ENCODE data around the gene SFMBT1. TPM values are rescaled to one million over a fixed set of nuclear protein-coding genes. Genes with fewer than 3 reads are reported as not detected.

SFMBT1 gene
- total RNA-seq, 2 donors from 2014 or later: 6.9 to 17.6 TPM

- ATAC-seq (peak; percentile 54), DNase-seq (peak in 3 of 4 donors; percentile 47 to 52 (median 50))
- H3K4me1 ChIP-seq: peaks cover 38% of the 10 kb centered on the region
- no peaks in the 10 kb centered on the region for H3K27me3 ChIP-seq
- H3K36me3 ChIP-seq (replicated peaks in 1 of 2; ENCODE audit: insufficient read depth in 1 of 2, low read depth in 2 of 2): peaks cover 0 to 9% of the 10 kb centered on the region in 2 donors
- peak overlapping the region in 2 of 4 donors; percentile 33 to 34 for H3K27ac ChIP-seq
- 45 to 53% methylated on average over 2 to 6 of the region's 6 CpGs for WGBS, 2 donors
- no peaks in the 10 kb centered on the region for H3K9me3 ChIP-seq
- no peak overlapping the region for H3K4me3 ChIP-seq
- TF ChIP-seq CTCF (IDR thresholded peaks at IDR 0.05) (no peak), POLR2A (IDR thresholded peaks at IDR 0.05) (no peak)
- intact Hi-C loops (cut with DNase I): no loop called here
Observed at GRCh38 chr3:53089511-53089910, 43.6 kb upstream of the SFMBT1 start.

GRCh38 chr3:53085476-53085875, 39.6 kb upstream of the SFMBT1 start:
- Histone ChIP-seq H3K36me3 (replicated peaks in 1 of 2; ENCODE audit: insufficient read depth in 1 of 2, low read depth in 2 of 2) (no peaks in the 10 kb centered on the region), H3K4me1 (peaks cover 36% of the 10 kb centered on the region), H3K4me3 (no peak overlapping the region), H3K27me3 (no peaks in the 10 kb centered on the region), H3K9me3 (no peaks in the 10 kb centered on the region), H3K27ac (peak overlapping the region in 2 of 4 donors; percentile 57 to 60)
- TF ChIP-seq CTCF (IDR thresholded peaks at IDR 0.05): no peak
- TF ChIP-seq POLR2A (IDR thresholded peaks at IDR 0.05): no peak
- DNase-seq (no peak), ATAC-seq (no peak)
- 76 to 81% methylated on average over 10 of the region's 10 CpGs for WGBS, 2 donors
- intact Hi-C loops (cut with DNase I): no loop called here

GRCh38 chr3:53084310-53085001, 38.6 kb upstream of the SFMBT1 start:
- peak in 3 of 4 donors; percentile 49 for DNase-seq
- no peaks in the 10 kb centered on the region for H3K27me3 ChIP-seq
- WGBS, 2 donors: 43 to 60% methylated on average over 11 to 12 of the region's 12 CpGs
- intact Hi-C loops (cut with DNase I): no loop called here
- no peaks in the 10 kb centered on the region for H3K9me3 ChIP-seq
- ATAC-seq: peak; percentile 54
- H3K4me3 ChIP-seq: no peak overlapping the region
- TF ChIP-seq CTCF (IDR thresholded peaks at IDR 0.05) (no peak), POLR2A (IDR thresholded peaks at IDR 0.05) (no peak)
- peak overlapping the region in 3 of 4 donors; percentile 50 to 60 (median 57) for H3K27ac ChIP-seq
- H3K36me3 ChIP-seq (replicated peaks in 1 of 2; ENCODE audit: insufficient read depth in 1 of 2, low read depth in 2 of 2): no peaks in the 10 kb centered on the region
- H3K4me1 ChIP-seq: peaks cover 27% of the 10 kb centered on the region

- ATAC-seq (peak; percentile 22), DNase-seq (no peak)
- 19 to 21% methylated on average over 3 of the region's 3 CpGs for WGBS, 2 donors
- Histone ChIP-seq H3K36me3 (replicated peaks in 1 of 2; ENCODE audit: insufficient read depth in 1 of 2, low read depth in 2 of 2) (no peaks in the 10 kb centered on the region), H3K4me3 (no peak overlapping the region), H3K27ac (peak overlapping the region in 3 of 4 donors; percentile 50 to 60 (median 57)), H3K9me3 (no peaks in the 10 kb centered on the region), H3K4me1 (peaks cover 22% of the 10 kb centered on the region), H3K27me3 (no peaks in the 10 kb centered on the region)
- TF ChIP-seq POLR2A (IDR thresholded peaks at IDR 0.05) (no peak), CTCF (IDR thresholded peaks at IDR 0.05) (no peak)
- intact Hi-C loops (cut with DNase I): no loop called here
Observed at GRCh38 chr3:53083949-53084309, 38.1 kb upstream of the SFMBT1 start.

GRCh38 chr3:53083521-53083920, 37.6 kb upstream of the SFMBT1 start:
- no peaks in the 10 kb centered on the region for H3K36me3 ChIP-seq (replicated peaks in 1 of 2; ENCODE audit: insufficient read depth in 1 of 2, low read depth in 2 of 2)
- H3K4me1 ChIP-seq: peaks cover 22% of the 10 kb centered on the region
- peak in 3 of 4 donors; percentile 30 to 52 (median 40) for DNase-seq
- intact Hi-C loops (cut with DNase I): no loop called here
- H3K27me3 ChIP-seq: no peaks in the 10 kb centered on the region
- peak overlapping the region in 2 of 4 donors; percentile 50 to 60 for H3K27ac ChIP-seq
- H3K9me3 ChIP-seq: no peaks in the 10 kb centered on the region
- WGBS, 2 donors: 55 to 60% methylated on average over 7 to 8 of the region's 8 CpGs
- TF ChIP-seq POLR2A (IDR thresholded peaks at IDR 0.05): no peak
- no peak for TF ChIP-seq CTCF (IDR thresholded peaks at IDR 0.05)
- no peak for ATAC-seq
- no peak overlapping the region for H3K4me3 ChIP-seq
